Suppressor macrophage (primary cell): ENCODE data around the gene NMT1.

Experiments used
- DNase-seq, 4 experiments: peaks; one replicate each; pipeline ENCODE4 v3.0.0-alpha.2; 2020 to 2022

Gene NMT1

GRCh38 chr17:45081047-45081703 is 20.1 kb downstream of the NMT1 start:
- DNase-seq = no peak

GRCh38 chr17:45086391-45086790 is 25.3 kb downstream of the NMT1 start:
- DNase-seq = no peak

GRCh38 chr17:45086865-45087503 is 25.9 kb downstream of the NMT1 start:
- no peak for DNase-seq

GRCh38 chr17:45087504-45087975 is 26.4 kb downstream of the NMT1 start:
- peak in 1 of 4 experiments; percentile 12 for DNase-seq

- no peak for DNase-seq
Observed at GRCh38 chr17:45087978-45088377, 26.9 kb downstream of the NMT1 start.

- no peak for DNase-seq
Observed at GRCh38 chr17:45088741-45089140, 27.6 kb downstream of the NMT1 start.

GRCh38 chr17:45090711-45091110 is 29.6 kb downstream of the NMT1 start:
- no peak for DNase-seq

GRCh38 chr17:45091778-45092425 is 30.8 kb downstream of the NMT1 start:
- DNase-seq = no peak

GRCh38 chr17:45092911-45093430 is 31.9 kb downstream of the NMT1 start:
- no peak for DNase-seq

GRCh38 chr17:45093444-45094110 is 32.5 kb downstream of the NMT1 start:
- no peak for DNase-seq

- DNase-seq = peak in 3 of 4 experiments; percentile 24 to 38 (median 26)
Observed at GRCh38 chr17:45096141-45096540, 35.0 kb downstream of the NMT1 start.

GRCh38 chr17:45096926-45097325 is 35.8 kb downstream of the NMT1 start:
- no peak for DNase-seq

- DNase-seq = no peak
Observed at GRCh38 chr17:45098081-45098868, 37.2 kb downstream of the NMT1 start.

GRCh38 chr17:45098869-45099616 is 37.9 kb downstream of the NMT1 start:
- peak; percentile 70 to 88 (median 84) for DNase-seq

- DNase-seq = no peak
Observed at GRCh38 chr17:45101546-45101882, 40.4 kb downstream of the NMT1 start.

GRCh38 chr17:45101883-45102811 is 41.0 kb downstream of the NMT1 start:
- DNase-seq = no peak

- no peak for DNase-seq
Observed at GRCh38 chr17:45102856-45103255, 41.7 kb downstream of the NMT1 start.

- DNase-seq = no peak
Observed at GRCh38 chr17:45103269-45103795, 42.2 kb downstream of the NMT1 start.

GRCh38 chr17:45104029-45104428 is 42.9 kb downstream of the NMT1 start:
- no peak for DNase-seq

GRCh38 chr17:45104497-45104896 is 43.4 kb downstream of the NMT1 start:
- no peak for DNase-seq
